Raji (cell line): ENCODE measurements around the gene ADAT1.

Experiments
- POLR2A ChIP-seq: IDR thresholded peaks from 2 replicates; pipeline ENCODE4 v1.6.1; 2011; ENCODE audit warnings: low read depth, low read length, control low read depth; ENCODE audit not compliant: insufficient read depth

The ADAT1 gene

GRCh38 chr16:75566040-75566757 is 56.9 kb downstream of the ADAT1 start, which contains the start of gene GABARAPL2:
GABARAPL2 (plus strand) TSS chr16:75566379; CDS start chr16:75566487, 108 bp downstream.
- peak; percentile 56 for TF ChIP-seq POLR2A

DNA sequence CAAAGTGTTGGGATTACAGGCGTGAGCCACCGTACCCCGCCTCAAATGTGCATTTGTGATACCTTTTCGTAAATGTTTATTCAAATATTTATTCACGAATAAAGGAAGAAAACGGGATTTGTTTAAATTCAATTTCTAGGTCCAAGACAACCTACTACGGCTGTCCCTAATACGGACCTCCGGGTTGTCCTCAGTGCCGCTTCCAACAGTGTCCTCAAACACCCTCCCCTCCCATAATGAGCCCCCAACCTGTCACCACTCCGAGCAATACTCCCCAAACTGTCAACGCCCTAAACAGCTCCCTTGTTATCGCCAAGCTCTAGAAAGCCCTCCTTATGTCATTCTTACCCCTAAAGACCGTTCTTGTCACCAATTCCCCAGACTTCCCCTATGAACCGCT is 57.4 kb downstream of the ADAT1 start:
- peak; percentile 7; the same call in 1 of the 2 replicates for TF ChIP-seq POLR2A

GRCh38 chr16:75559564-75560372 is 63.3 kb downstream of the ADAT1 start:
- TF ChIP-seq POLR2A: no peak

- no peak for TF ChIP-seq POLR2A
Measured at GRCh38 chr16:75558846-75559401, 64.2 kb downstream of the ADAT1 start.

- no peak for TF ChIP-seq POLR2A
Measured at GRCh38 chr16:75556431-75556950, 66.6 kb downstream of the ADAT1 start.

DNA sequence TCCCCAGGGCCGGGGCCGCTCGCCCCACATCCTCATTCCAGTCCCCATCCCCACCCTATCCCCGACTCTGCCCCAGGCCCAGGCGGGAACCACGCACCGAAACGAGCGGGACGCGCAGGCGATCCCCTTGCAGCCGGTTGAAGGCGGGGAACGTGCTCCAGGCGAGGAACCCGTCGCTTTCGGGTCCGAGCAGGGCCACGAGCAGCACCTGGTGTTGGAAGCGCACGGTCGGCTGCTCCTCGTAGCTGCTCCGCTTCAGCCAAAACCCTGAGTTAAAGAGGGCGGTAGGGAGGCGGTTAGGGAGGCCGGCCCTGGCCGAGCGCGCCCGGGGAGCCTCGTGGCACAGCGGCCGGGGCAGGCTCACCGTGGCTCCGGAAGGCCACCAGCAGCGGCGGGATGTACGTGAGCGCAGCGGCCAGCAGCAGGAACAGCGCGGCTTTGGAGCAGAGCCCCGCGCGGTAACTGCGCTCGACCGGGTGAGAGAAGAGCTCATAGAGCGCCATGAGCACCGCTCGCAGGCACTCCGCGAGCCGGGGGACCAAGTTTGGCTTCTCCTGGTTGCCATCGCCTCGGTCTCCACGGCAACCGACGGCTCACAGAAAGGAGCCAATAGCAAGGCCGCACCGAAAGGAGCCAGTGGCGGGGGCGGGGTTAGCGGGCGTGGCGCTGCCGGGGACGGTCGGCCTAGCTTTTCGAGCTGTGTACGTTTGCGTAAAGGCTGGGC is 67.2 kb downstream of the ADAT1 start, which contains the start of gene TMEM231:
TMEM231 (minus strand) TSS at position 546 of the 724 bp plus-strand sequence; CDS start at position 503, 43 bp downstream.
- TF ChIP-seq POLR2A: peak; percentile 94

- TF ChIP-seq POLR2A: peak; percentile 54; the same call in 1 of the 2 replicates
Measured at GRCh38 chr16:75555213-75555706, 67.8 kb downstream of the ADAT1 start.

DNA sequence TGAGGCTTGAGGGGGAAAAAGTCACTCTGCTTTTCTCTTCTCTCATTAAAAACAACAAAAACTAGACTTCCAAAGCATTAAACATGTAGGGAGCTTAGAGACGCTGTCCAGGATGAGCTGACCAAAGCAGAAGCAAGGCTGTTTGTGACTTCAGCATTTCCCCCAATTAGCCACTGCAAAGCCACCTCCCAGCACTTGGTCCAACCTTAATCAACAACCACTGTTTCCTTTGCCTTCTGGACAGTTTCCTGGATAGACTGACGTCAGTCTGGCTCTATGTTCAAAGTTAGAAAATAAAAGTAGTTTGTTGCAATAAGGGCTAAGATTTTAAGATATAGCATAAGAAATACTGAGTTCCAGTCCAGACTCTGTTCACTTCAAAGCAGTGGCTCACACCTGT is 70.1 kb downstream of the ADAT1 start:
- TF ChIP-seq POLR2A: no peak

DNA sequence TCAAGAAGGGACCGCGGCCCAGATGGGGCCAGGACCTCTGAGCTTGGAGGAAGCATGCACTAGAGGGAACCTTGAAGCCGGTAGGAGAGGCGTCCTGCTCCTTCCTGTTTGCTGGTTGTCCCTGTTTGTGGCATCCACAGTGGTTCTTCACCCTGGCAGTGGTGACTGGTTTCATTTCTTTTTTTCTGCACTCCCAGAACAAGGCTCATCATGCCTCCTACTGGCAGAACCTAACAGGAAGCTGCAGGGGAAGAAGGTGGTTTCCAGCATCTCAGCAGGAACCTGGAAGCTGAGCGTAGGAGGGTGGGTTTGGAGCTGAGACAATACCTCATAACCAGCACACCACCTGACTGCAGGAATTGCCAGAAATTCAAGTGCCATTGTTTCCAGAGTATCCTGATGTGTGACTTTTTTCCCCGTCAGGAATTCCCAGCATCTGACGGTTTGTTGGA is 72.8 kb downstream of the ADAT1 start:
- TF ChIP-seq POLR2A: no peak
